Epithelial cell of esophagus (primary cell): ENCODE measurements around the gene CNTN5.
"Not testable (repeated sequence)": the region's sequence is repeated elsewhere in the genome, so short reads cannot be mapped to it uniquely, and the experiment has no call there.

ENCODE experiments used
- DNase-seq: peaks from one replicate; pipeline ENCODE4 v3.0.0; 2010; ENCODE audit warnings: low read depth
- H3K4me3 ChIP-seq: 2 replicates; pipeline ENCODE4 v1.5.1; 2011; ENCODE audit warnings: mild to moderate bottlenecking, low read length, control low read depth
- TF ChIP-seq, protein P1 (sequence below): IDR thresholded peaks from 2 replicates; pipeline ENCODE4 v1.5.1; 2011; ENCODE audit warnings: low read depth, mild to moderate bottlenecking, low read length, control low read depth, inconsistent platforms; ENCODE audit not compliant: insufficient read depth; ENCODE audit errors: missing control alignments

Gene CNTN5

DNA sequence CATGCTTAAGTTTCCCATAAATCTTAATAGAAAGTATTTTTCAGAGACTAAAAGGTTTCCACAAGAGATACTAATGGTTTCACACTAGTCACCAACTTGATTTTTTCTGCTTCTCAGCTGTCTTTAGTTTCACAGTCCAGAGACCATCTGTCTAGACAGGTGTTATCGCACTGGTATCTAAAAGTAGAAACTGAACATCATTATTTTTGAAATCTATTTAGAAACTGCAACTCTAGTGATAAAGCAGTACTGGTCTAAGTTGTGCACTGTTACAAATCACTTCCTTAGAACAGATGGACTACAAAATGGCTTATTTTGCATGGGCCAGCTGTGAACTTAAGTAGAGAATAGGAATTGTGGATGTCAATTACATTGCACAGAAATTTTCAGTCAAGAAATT is 78.0 kb downstream of the CNTN5 start:
- no peak overlapping the region for H3K4me3 ChIP-seq
- no peak for DNase-seq
- TF ChIP-seq, protein P1, sequence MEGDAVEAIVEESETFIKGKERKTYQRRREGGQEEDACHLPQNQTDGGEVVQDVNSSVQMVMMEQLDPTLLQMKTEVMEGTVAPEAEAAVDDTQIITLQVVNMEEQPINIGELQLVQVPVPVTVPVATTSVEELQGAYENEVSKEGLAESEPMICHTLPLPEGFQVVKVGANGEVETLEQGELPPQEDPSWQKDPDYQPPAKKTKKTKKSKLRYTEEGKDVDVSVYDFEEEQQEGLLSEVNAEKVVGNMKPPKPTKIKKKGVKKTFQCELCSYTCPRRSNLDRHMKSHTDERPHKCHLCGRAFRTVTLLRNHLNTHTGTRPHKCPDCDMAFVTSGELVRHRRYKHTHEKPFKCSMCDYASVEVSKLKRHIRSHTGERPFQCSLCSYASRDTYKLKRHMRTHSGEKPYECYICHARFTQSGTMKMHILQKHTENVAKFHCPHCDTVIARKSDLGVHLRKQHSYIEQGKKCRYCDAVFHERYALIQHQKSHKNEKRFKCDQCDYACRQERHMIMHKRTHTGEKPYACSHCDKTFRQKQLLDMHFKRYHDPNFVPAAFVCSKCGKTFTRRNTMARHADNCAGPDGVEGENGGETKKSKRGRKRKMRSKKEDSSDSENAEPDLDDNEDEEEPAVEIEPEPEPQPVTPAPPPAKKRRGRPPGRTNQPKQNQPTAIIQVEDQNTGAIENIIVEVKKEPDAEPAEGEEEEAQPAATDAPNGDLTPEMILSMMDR, result no peak

DNA sequence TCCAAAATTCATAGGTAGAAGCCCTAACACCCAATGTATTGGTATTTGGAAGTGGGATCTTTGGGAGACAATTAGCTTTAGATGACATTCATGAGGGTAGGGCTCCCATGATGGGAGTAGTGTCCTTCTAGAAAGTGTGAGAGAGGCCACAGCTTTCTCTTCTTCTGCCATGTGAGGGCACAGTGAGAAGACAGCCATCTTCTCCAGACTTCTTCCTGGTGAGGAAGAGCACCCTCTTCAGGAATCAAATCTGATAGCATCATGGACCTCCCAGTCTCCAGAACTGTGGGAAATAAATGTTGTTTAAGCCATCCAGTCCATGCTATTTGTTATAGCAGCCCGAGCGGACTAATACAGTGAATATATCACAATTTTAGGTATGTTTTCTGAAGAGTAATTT is 96.9 kb downstream of the CNTN5 start:
- no peak overlapping the region for H3K4me3 ChIP-seq
- DNase-seq, result no peak
- TF ChIP-seq, protein P1, result no peak

GRCh38 chr11:99133862-99134261 is 113.1 kb downstream of the CNTN5 start:
- DNase-seq, H3K4me3 ChIP-seq: not testable (repeated sequence)

- DNase-seq, result no peak
- H3K4me3 ChIP-seq, result no peak overlapping the region
- TF ChIP-seq, protein P1, result no peak
Observed at GRCh38 chr11:99135508-99135907, 114.8 kb downstream of the CNTN5 start.

- no peak overlapping the region for H3K4me3 ChIP-seq
- TF ChIP-seq, protein P1, result no peak
- no peak for DNase-seq
Observed at GRCh38 chr11:99142237-99142636, 121.5 kb downstream of the CNTN5 start.

- DNase-seq, result no peak
- no peak overlapping the region for H3K4me3 ChIP-seq
- TF ChIP-seq, protein P1, result no peak
Observed at GRCh38 chr11:99148352-99148751, 127.6 kb downstream of the CNTN5 start.

DNA sequence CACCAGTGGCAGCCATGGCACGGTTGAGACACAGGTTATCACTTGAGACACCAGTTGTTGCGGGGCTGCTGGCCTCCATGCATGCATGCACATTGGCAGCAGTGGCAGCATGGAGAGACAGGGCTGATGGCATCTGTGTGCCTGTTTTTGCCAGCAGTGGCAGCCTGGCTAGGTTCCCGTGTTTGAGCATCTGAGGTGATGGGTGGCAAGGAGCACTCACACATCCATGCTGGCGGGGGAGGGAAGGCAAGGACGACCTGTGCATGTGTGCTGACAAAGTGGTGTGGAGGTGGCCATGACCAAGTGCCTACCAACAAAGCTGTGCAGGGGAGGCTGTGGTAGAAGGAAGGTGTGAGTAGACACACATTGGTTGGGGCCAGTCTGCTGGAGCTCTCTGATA is 133.5 kb downstream of the CNTN5 start:
- no peak overlapping the region for H3K4me3 ChIP-seq
- no peak for DNase-seq
- TF ChIP-seq, protein P1, result no peak

- no peak for DNase-seq
- H3K4me3 ChIP-seq, result no peak overlapping the region
- TF ChIP-seq, protein P1, result no peak
Observed at GRCh38 chr11:99160447-99160846, 139.7 kb downstream of the CNTN5 start.
